CD4-positive, alpha-beta T cell treated with Interleukin-21 for 1 hour (primary cell): Measurements from ENCODE around the gene PLEKHA6.

Experiments used
- DNase-seq: peaks from one replicate; pipeline ENCODE4 v3.0.0-alpha.2; 2020

Gene PLEKHA6

GRCh38 chr1:204359474-204360255, at the start of gene PLEKHA6:
Gene PLEKHA6, minus strand, starts transcription at chr1:204359929. Its CDS starts 86,202 bp downstream, at chr1:204273727.
- no peak for DNase-seq

GRCh38 chr1:204409123-204409522, 49.4 kb upstream of the PLEKHA6 start:
- DNase-seq, result no peak

- DNase-seq, result no peak
These were observed 48.9 kb upstream of the PLEKHA6 start for GRCh38 chr1:204408602-204409001.

GRCh38 chr1:204408074-204408507, 48.4 kb upstream of the PLEKHA6 start:
- peak; percentile 57 for DNase-seq

GRCh38 chr1:204407295-204407971, 47.7 kb upstream of the PLEKHA6 start:
- no peak for DNase-seq

GRCh38 chr1:204406621-204407020, 46.9 kb upstream of the PLEKHA6 start:
- DNase-seq, result no peak

GRCh38 chr1:204405988-204406387, 46.3 kb upstream of the PLEKHA6 start:
- no peak for DNase-seq

- no peak for DNase-seq
These were observed 44.9 kb upstream of the PLEKHA6 start for GRCh38 chr1:204404629-204405028.

GRCh38 chr1:204402391-204402790, 42.7 kb upstream of the PLEKHA6 start:
- DNase-seq, result no peak

GRCh38 chr1:204401730-204402129, 42.0 kb upstream of the PLEKHA6 start:
- DNase-seq, result no peak

- DNase-seq, result no peak
These were observed 41.3 kb upstream of the PLEKHA6 start for GRCh38 chr1:204400882-204401510.

- peak; percentile 83 for DNase-seq
These were observed 38.7 kb upstream of the PLEKHA6 start for GRCh38 chr1:204398197-204399125.

GRCh38 chr1:204396015-204396583, 36.4 kb upstream of the PLEKHA6 start:
- no peak for DNase-seq

- DNase-seq, result no peak
These were observed 31.9 kb upstream of the PLEKHA6 start for GRCh38 chr1:204391629-204392028.

GRCh38 chr1:204390751-204391466, 31.2 kb upstream of the PLEKHA6 start:
- no peak for DNase-seq

- no peak for DNase-seq
These were observed 26.0 kb upstream of the PLEKHA6 start for GRCh38 chr1:204385727-204386126.

- DNase-seq, result no peak
These were observed 25.1 kb upstream of the PLEKHA6 start for GRCh38 chr1:204384636-204385352.

- DNase-seq, result no peak
These were observed 23.6 kb upstream of the PLEKHA6 start for GRCh38 chr1:204383163-204383904.

GRCh38 chr1:204382714-204383083, 23.0 kb upstream of the PLEKHA6 start:
- DNase-seq, result no peak

- no peak for DNase-seq
These were observed 20.6 kb upstream of the PLEKHA6 start for GRCh38 chr1:204380293-204380831.
